SU-DHL-6 (cell line): ENCODE measurements around the gene LMNA.

Source experiments
- CTCF ChIP-seq: fragments of 200-600 bp; sonication (generic); IDR thresholded peaks from one replicate; pipeline ENCODE4 v1.5.1; 2017; ENCODE audit warnings: antibody characterized with exemption, mild to moderate bottlenecking, low read length, moderate library complexity; ENCODE audit not compliant: insufficient read depth, poor library complexity, severe bottlenecking
- EZH2phosphoT487 ChIP-seq: fragments of 200-600 bp; sonication (generic), shearing (Covaris generic); conservative IDR thresholded peaks from 2 replicates; pipeline ENCODE4 v1.6.1; 2018; ENCODE audit warnings: mild to moderate bottlenecking, antibody characterized with exemption, low read length, moderate library complexity, mixed read lengths

GRCh38 chr1:156074661-156075060, 39.9 kb upstream of the LMNA start:
- no peak for TF ChIP-seq CTCF
- no peak for TF ChIP-seq EZH2phosphoT487
